BLaER1 treated with 17β-estradiol and CSF1 and Interleukin-3, amounts not matched to agents 10 nM and 100 nM (cell line): ENCODE data around the gene TCEANC2.

Source experiments
- H3K27ac ChIP-seq, 11 experiments: shearing (Covaris generic); formaldehyde crosslinking; 2 replicates each; pipeline ENCODE4 v1.8.1; 2022
- H3K27me3 ChIP-seq, 11 experiments: shearing (Covaris generic); formaldehyde crosslinking; 2 replicates each; pipeline ENCODE4 v1.8.1; 2022
- H3K36me3 ChIP-seq, 11 experiments: shearing (Covaris generic); formaldehyde crosslinking; 2 replicates each; pipeline ENCODE4 v1.8.1; 2022
- H3K4me1 ChIP-seq, 10 experiments: shearing (Covaris generic); formaldehyde crosslinking; 2 replicates each; pipeline ENCODE4 v1.8.1; 2022
- H3K4me2 ChIP-seq, 11 experiments: shearing (Covaris generic); formaldehyde crosslinking; 2 replicates each; pipeline ENCODE4 v1.8.1; 2022
- H3K4me3 ChIP-seq, 10 experiments: shearing (Covaris generic); formaldehyde crosslinking; 2 replicates each; pipeline ENCODE4 v1.8.1; 2022
- H3K9ac ChIP-seq, 11 experiments: shearing (Covaris generic); formaldehyde crosslinking; 2 replicates each; pipeline ENCODE4 v1.8.1; 2022
- H3K9me3 ChIP-seq, 11 experiments: shearing (Covaris generic); formaldehyde crosslinking; replicated peaks in 1 of 11; 2 replicates each; pipeline ENCODE4 v1.8.1; 2022
- H4K20me1 ChIP-seq, 11 experiments: shearing (Covaris generic); formaldehyde crosslinking; 2 replicates each; pipeline ENCODE4 v1.8.1; 2022
- Cebpa-rat ChIP-seq, 11 experiments: shearing (Covaris generic); IDR thresholded peaks; 2 replicates each; pipeline ENCODE4 v1.8.1; 2022

Gene TCEANC2

DNA sequence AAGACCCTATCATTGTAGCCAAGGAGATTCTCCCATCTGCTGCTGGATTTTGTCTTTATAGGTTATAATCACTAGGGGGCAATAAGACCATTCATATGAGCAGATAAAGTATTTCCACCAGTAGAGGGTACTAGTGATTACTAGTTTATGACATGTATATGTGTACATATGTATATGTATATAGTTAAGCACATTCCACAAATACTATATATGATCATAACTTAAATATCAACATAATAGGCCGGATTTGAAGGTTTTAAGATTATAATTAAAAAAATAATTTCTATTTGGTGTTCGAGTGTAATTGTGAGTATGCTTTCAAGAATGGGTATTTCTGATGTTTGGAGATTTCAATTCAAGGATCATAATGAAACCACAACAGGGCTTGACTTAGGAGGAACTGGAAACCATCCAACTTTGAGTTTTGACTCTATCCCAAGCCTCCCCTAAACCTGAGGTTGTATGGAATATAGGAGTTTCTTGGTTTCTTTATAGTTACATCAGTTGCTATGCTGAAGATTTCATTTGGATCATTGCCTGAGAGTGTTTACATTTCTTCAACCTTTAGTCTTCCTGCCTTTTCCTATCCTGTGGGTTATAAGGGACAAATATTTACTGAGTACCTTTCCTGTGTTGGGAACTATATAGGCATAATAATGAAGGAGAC, 16.9 kb downstream of the TCEANC2 start:
- Histone ChIP-seq H3K27me3 (no peaks in the 10 kb centered on the region), H3K4me3 (no peak overlapping the region), H4K20me1 (no peaks in the 10 kb centered on the region), H3K27ac (no peak overlapping the region), H3K4me2 (peak overlapping the region in 1 of 11 experiments; percentile 40; a peak in 2 of 22 replicates), H3K4me1 (peaks cover 0 to 16% (median 6%) of the 10 kb centered on the region in 10 experiments; a peak in 11 of 20 replicates), H3K9me3 (peaks cover 0 to 10% (median 6%) of the 10 kb centered on the region in 11 experiments; a peak in 8 of 22 replicates), H3K36me3 (peaks cover 18 to 33% (median 26%) of the 10 kb centered on the region in 11 experiments), H3K9ac (no peak overlapping the region)
- TF ChIP-seq Cebpa-rat (IDR thresholded peaks at IDR 0.05), result no peak

DNA sequence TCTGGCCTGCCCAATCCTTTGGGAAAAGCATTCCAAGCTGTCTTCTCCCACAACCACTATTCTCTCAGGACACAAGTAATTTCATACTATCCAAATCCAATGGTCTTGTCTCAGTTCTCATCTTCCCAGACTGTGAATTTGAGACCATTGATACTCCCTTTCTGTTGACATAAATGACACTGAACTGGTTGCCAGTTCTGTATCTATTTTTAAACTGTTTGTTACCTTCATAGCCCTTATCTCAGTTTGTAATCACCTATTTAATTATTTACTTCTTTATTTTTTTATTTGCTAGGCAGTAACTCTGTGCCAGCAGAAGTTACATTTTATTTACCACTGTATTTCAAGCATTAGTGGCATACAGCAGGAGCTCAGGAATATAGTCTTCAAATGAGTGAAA, 24.0 kb downstream of the TCEANC2 start:
- H3K9me3 ChIP-seq, result no peaks in the 10 kb centered on the region
- TF ChIP-seq Cebpa-rat (IDR thresholded peaks at IDR 0.05), result no peak
- H3K4me3 ChIP-seq, result no peak overlapping the region
- H3K36me3 ChIP-seq, result peaks cover 7 to 40% (median 19%) of the 10 kb centered on the region in 11 experiments; a peak in 15 of 22 replicates
- no peaks in the 10 kb centered on the region for H3K27me3 ChIP-seq
- peaks cover 0 to 7% (median 0%) of the 10 kb centered on the region in 10 experiments; a peak in 1 of 20 replicates for H3K4me1 ChIP-seq
- no peak overlapping the region for H3K4me2 ChIP-seq
- H4K20me1 ChIP-seq, result no peaks in the 10 kb centered on the region
- H3K27ac ChIP-seq, result no peak overlapping the region
- no peak overlapping the region for H3K9ac ChIP-seq

GRCh38 chr1:54080598-54081049, 27.2 kb downstream of the TCEANC2 start:
- peaks cover 0 to 26% (median 7%) of the 10 kb centered on the region in 11 experiments; a peak in 8 of 22 replicates for H3K36me3 ChIP-seq
- H3K4me3 ChIP-seq, result no peak overlapping the region
- H4K20me1 ChIP-seq, result no peaks in the 10 kb centered on the region
- no peaks in the 10 kb centered on the region for H3K27me3 ChIP-seq
- H3K9ac ChIP-seq, result no peak overlapping the region
- H3K4me2 ChIP-seq, result no peak overlapping the region
- H3K4me1 ChIP-seq, result peaks cover 0 to 7% (median 0%) of the 10 kb centered on the region in 10 experiments; a peak in 1 of 20 replicates
- H3K27ac ChIP-seq, result no peak overlapping the region
- no peaks in the 10 kb centered on the region for H3K9me3 ChIP-seq
- no peak for TF ChIP-seq Cebpa-rat (IDR thresholded peaks at IDR 0.05)

DNA sequence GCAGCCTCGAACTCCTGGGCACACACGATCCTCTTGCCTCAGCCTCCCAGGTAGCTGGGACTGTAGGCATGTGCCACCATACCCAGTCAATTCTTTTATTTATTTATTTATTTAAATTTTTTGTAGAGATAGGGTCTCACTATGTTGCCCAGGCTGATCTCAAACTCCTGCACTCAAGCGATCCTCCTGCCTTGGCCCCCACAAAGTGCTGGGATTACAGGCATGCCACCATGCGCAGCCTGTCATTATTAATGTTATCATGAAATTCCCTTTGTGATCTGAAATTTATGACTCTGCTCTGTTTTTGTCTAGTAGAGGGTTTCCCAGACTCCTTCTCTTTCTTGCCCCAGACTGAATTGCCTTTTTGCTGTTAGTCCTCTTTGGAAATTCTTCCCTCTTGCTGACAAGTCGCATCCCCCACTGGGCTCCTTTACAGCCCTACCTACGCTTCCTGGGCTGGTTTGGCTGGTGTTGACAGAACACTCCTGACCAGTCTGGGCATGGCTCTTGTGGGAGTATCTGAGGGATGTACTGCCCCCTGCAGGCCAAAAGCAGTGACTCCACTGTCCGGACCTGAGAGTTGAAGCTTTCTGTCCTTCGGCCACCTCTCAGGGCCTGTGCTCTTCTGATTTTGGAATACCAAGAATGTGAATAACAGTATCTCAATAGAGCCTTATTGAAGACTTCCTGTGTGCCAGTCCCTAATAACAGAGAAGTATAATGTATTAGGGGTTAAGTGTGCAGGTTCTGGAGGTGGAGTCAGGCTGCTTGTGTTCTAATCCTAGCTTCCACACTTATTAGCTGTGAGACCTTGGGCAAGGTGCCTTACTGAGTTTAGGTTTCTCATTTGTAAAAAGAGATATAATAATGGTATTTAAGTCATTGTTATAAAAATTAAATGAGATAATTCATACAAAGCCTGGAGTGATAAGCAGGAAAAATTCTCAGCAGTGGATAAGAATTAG, 28.2 kb downstream of the TCEANC2 start:
- no peak overlapping the region for H3K27ac ChIP-seq
- no peak for TF ChIP-seq Cebpa-rat (IDR thresholded peaks at IDR 0.05)
- peaks cover 0 to 7% (median 0%) of the 10 kb centered on the region in 10 experiments; a peak in 1 of 20 replicates for H3K4me1 ChIP-seq
- no peak overlapping the region for H3K4me2 ChIP-seq
- H3K4me3 ChIP-seq, result no peak overlapping the region
- H4K20me1 ChIP-seq, result no peaks in the 10 kb centered on the region
- no peaks in the 10 kb centered on the region for H3K9me3 ChIP-seq
- H3K9ac ChIP-seq, result no peak overlapping the region
- H3K27me3 ChIP-seq, result no peaks in the 10 kb centered on the region
- H3K36me3 ChIP-seq, result peaks cover 0 to 23% (median 9%) of the 10 kb centered on the region in 11 experiments; a peak in 9 of 22 replicates

- Histone ChIP-seq H3K4me1 (no peaks in the 10 kb centered on the region), H3K4me3 (no peak overlapping the region), H3K27ac (no peak overlapping the region), H3K9ac (no peak overlapping the region), H3K27me3 (no peaks in the 10 kb centered on the region), H3K36me3 (peaks cover 9 to 36% (median 16%) of the 10 kb centered on the region in 11 experiments; a peak in 15 of 22 replicates), H4K20me1 (no peaks in the 10 kb centered on the region), H3K4me2 (no peak overlapping the region), H3K9me3 (no peaks in the 10 kb centered on the region)
- no peak for TF ChIP-seq Cebpa-rat (IDR thresholded peaks at IDR 0.05)
Measured at GRCh38 chr1:54084794-54085193, 31.4 kb downstream of the TCEANC2 start.

DNA sequence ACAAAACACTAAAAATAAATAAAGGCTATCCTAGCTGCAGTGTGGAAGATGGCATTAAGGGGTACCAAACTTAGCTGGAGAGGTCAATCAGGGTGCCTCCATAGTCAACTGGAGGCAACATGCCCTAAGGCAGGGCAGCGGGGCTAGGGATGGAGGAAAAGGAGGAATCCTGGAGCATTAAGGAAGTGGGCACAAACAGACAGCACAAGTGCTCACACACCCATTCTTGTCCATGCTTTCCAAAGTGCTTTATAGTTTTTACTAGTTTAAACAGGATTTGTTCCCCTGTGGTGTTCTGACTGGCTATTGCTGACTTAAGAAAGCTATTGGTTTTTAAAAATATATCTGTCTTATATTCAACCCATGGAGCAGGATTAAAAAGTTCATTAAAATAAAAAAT, 33.3 kb downstream of the TCEANC2 start:
- TF ChIP-seq Cebpa-rat (IDR thresholded peaks at IDR 0.05), result no peak
- Histone ChIP-seq H3K36me3 (peaks cover 9 to 33% (median 17%) of the 10 kb centered on the region in 11 experiments; a peak in 16 of 22 replicates), H3K27ac (no peak overlapping the region)

DNA sequence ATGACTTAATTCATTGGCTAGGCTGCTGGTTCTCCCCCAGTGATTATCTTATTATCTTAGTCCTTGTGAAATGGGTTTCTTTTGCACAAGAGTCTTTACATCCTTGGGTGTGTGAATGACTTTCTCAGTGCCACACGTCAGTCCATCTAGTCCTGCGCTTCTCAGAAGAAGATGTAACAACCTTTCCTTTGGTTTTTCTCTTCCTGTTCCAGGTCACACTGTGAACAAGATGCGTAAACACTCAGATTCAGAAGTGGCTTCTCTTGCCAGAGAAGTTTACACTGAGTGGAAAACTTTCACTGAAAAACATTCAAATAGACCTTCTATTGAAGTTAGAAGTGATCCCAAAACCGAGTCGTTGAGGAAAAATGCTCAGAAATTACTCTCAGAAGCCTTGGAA, 35.0 kb downstream of the TCEANC2 start:
- Histone ChIP-seq H3K4me3 (no peak overlapping the region), H3K4me1 (no peaks in the 10 kb centered on the region), H4K20me1 (no peaks in the 10 kb centered on the region), H3K27ac (no peak overlapping the region), H3K4me2 (no peak overlapping the region), H3K36me3 (peaks cover 10 to 39% (median 17%) of the 10 kb centered on the region in 11 experiments; a peak in 17 of 22 replicates), H3K9me3 (no peaks in the 10 kb centered on the region), H3K27me3 (no peaks in the 10 kb centered on the region), H3K9ac (no peak overlapping the region)
- TF ChIP-seq Cebpa-rat (IDR thresholded peaks at IDR 0.05), result no peak

More for the DNA sequence above, 33.3 kb downstream of the TCEANC2 start:
- H3K27me3 ChIP-seq, result no peaks in the 10 kb centered on the region
- no peak overlapping the region for H3K4me2 ChIP-seq
- H3K9me3 ChIP-seq, result no peaks in the 10 kb centered on the region
- no peaks in the 10 kb centered on the region for H4K20me1 ChIP-seq
- H3K9ac ChIP-seq, result no peak overlapping the region
- H3K4me3 ChIP-seq, result no peak overlapping the region
- no peaks in the 10 kb centered on the region for H3K4me1 ChIP-seq

- no peaks in the 10 kb centered on the region for H4K20me1 ChIP-seq
- no peaks in the 10 kb centered on the region for H3K27me3 ChIP-seq
- no peak overlapping the region for H3K4me2 ChIP-seq
- no peak overlapping the region for H3K9ac ChIP-seq
- TF ChIP-seq Cebpa-rat (IDR thresholded peaks at IDR 0.05), result no peak
- no peak overlapping the region for H3K27ac ChIP-seq
- peaks cover 13 to 34% (median 20%) of the 10 kb centered on the region in 11 experiments for H3K36me3 ChIP-seq
- H3K9me3 ChIP-seq, result no peaks in the 10 kb centered on the region
- no peak overlapping the region for H3K4me3 ChIP-seq
- H3K4me1 ChIP-seq, result peaks cover 0 to 15% (median 10%) of the 10 kb centered on the region in 10 experiments; a peak in 14 of 20 replicates
Measured at GRCh38 chr1:54091666-54092065, 38.3 kb downstream of the TCEANC2 start.
